H1 (cell line): ENCODE data around the gene IFI30. TPM values are rescaled to one million over a fixed set of nuclear protein-coding genes. Genes with fewer than 3 reads are reported as not detected.

ENCODE experiments used
- CTCF ChIA-PET: fragments of 300-600 bp; sonication (Branson Sonifier 250); formaldehyde crosslinking; loops from one replicate; lab custom pipeline; 2021; ENCODE audit not compliant: partially characterized antibody; lab: Charles Lee
- POLR2A ChIA-PET: fragments of 300-600 bp; sonication (Branson Sonifier 250); formaldehyde crosslinking; loops from one replicate; lab custom pipeline; 2021; ENCODE audit warnings: inconsistent platforms; ENCODE audit not compliant: partially characterized antibody; lab: Charles Lee
- DNase-seq, 2 experiments: peaks; one replicate each; pipeline versions ENCODE4 v3.0.0 to v3.0.0-alpha.2; 2010 to 2022; ENCODE audit warnings: low spot score in 2 of 2, low read depth in 1 of 2, mixed read lengths in 1 of 2
- FAIRE-seq: peaks from 2 replicates; lab custom pipeline; 2011; peaks lifted over from hg19 to GRCh38; lab: Jason Lieb, UNC
- H2AFZ ChIP-seq: 2 replicates; pipeline ENCODE4 v1.8.1; 2012; ENCODE audit warnings: low read length, inconsistent platforms
- H2AK5ac ChIP-seq: 2 replicates; pipeline ENCODE4 v1.6.1; 2013; ENCODE audit warnings: low read depth, low read length
- H2BK120ac ChIP-seq: replicated peaks from 2 replicates; pipeline ENCODE3; 2013; ENCODE audit warnings: low read depth, low read length, inconsistent platforms
- H2BK12ac ChIP-seq: 2 replicates; pipeline ENCODE4 v1.6.1; 2013; ENCODE audit warnings: low read depth, low read length
- H2BK15ac ChIP-seq: 2 replicates; pipeline ENCODE4 v1.6.1; 2013; ENCODE audit warnings: low read length
- H2BK20ac ChIP-seq: 2 replicates; pipeline ENCODE4 v1.6.1; 2013; ENCODE audit warnings: low read length
- H2BK5ac ChIP-seq: 2 replicates; pipeline ENCODE4 v1.6.1; 2013; ENCODE audit warnings: low read depth, low read length
- H3K14ac ChIP-seq: 2 replicates; pipeline ENCODE4 v1.6.1; 2013; ENCODE audit warnings: inconsistent platforms; ENCODE audit not compliant: insufficient read length
- H3K18ac ChIP-seq: 2 replicates; pipeline ENCODE4 v1.6.1; 2013; ENCODE audit warnings: low read length; ENCODE audit errors: extremely low read depth
- H3K23ac ChIP-seq: 2 replicates; pipeline ENCODE4 v1.6.1; 2013; ENCODE audit warnings: inconsistent platforms; ENCODE audit not compliant: insufficient read length
- H3K23me2 ChIP-seq: 2 replicates; pipeline ENCODE4 v1.6.1; 2013; ENCODE audit warnings: low read depth, low read length
- H3K27ac ChIP-seq: 2 replicates; pipeline ENCODE4 v1.6.1; 2011; ENCODE audit warnings: low read depth, low read length, inconsistent platforms
- H3K27me3 ChIP-seq, 4 experiments: replicated peaks in 1 of 4; 1 replicate in 1 of 4; 2 replicates in 3 of 4; pipeline versions ENCODE4 v1.6.1 to v1.8.1; 2011 to 2013; ENCODE audit warnings: low read length in 3 of 4, mild to moderate bottlenecking in 3 of 4, inconsistent platforms in 2 of 4, mixed read lengths in 2 of 4, moderate library complexity in 1 of 4; ENCODE audit not compliant: control insufficient read depth in 3 of 4, insufficient read depth in 3 of 4; ENCODE audit errors: extremely low read depth in 1 of 4
- H3K36me3 ChIP-seq, 4 experiments: 2 replicates each; pipeline versions ENCODE4 v1.6.1 to v1.8.1; 2011 to 2013; ENCODE audit warnings: mild to moderate bottlenecking in 4 of 4, low read length in 3 of 4, moderate library complexity in 2 of 4, control low read depth in 1 of 4, inconsistent platforms in 1 of 4; ENCODE audit not compliant: insufficient read depth in 4 of 4, control insufficient read depth in 2 of 4
- H3K4ac ChIP-seq: replicated peaks from 2 replicates; pipeline ENCODE3; 2013; ENCODE audit warnings: low read length, low read depth, mixed read lengths, inconsistent platforms; ENCODE audit not compliant: insufficient read length
- H3K4me1 ChIP-seq, 4 experiments: replicated peaks in 1 of 4; 1 replicate in 1 of 4; 2 replicates in 3 of 4; pipeline versions ENCODE4 v1.6.1 to v1.8.1; 2011 to 2013; ENCODE audit warnings: low read length in 3 of 4, inconsistent platforms in 2 of 4, mixed read lengths in 1 of 4; ENCODE audit not compliant: insufficient read depth in 4 of 4, control insufficient read depth in 3 of 4
- H3K4me2 ChIP-seq, 2 experiments: 2 replicates each; pipeline versions ENCODE4 v1.6.1 to v1.8.1; 2011 to 2013; ENCODE audit warnings: low read depth in 2 of 2, low read length in 2 of 2, control low read depth in 1 of 2, inconsistent platforms in 1 of 2, mild to moderate bottlenecking in 1 of 2; ENCODE audit not compliant: insufficient read depth in 1 of 2
- H3K4me3 ChIP-seq, 4 experiments: fragments of 200-600, 300-600 bp in 1 of 4; sonication (generic), shearing (Covaris generic), sonication (Bioruptor Twin) in 1 of 4; 2 replicates each; pipeline versions ENCODE4 v1.5.1 to v1.8.1; 2011 to 2016; ENCODE audit warnings: low read length in 4 of 4, low read depth in 3 of 4, control low read depth in 2 of 4, inconsistent platforms in 2 of 4, mild to moderate bottlenecking in 2 of 4, mixed read lengths in 1 of 4, moderate library complexity in 1 of 4; ENCODE audit not compliant: insufficient read depth in 2 of 4; ENCODE audit errors: extremely low read depth in 1 of 4
- H3K56ac ChIP-seq: replicated peaks from 2 replicates; pipeline ENCODE3; 2013; ENCODE audit warnings: low read depth, mild to moderate bottlenecking, mixed read lengths, low read length, inconsistent platforms; ENCODE audit not compliant: insufficient read length
- H3K79me1 ChIP-seq: 2 replicates; pipeline ENCODE4 v1.6.1; 2013; ENCODE audit warnings: low read depth, low read length, control low read depth
- H3K79me2 ChIP-seq, 2 experiments: 2 replicates each; pipeline versions ENCODE4 v1.6.1 to v1.8.1; 2012 to 2013; ENCODE audit warnings: low read length in 2 of 2, mild to moderate bottlenecking in 2 of 2, inconsistent platforms in 1 of 2; ENCODE audit not compliant: insufficient read depth in 2 of 2, control insufficient read depth in 1 of 2
- H3K9ac ChIP-seq, 4 experiments: replicated peaks in 1 of 4; 1 replicate in 1 of 4; 2 replicates in 3 of 4; pipeline versions ENCODE4 v1.6.1 to v1.8.1; 2011 to 2013; ENCODE audit warnings: low read depth in 3 of 4, low read length in 3 of 4, control low read depth in 2 of 4, mild to moderate bottlenecking in 2 of 4, moderate library complexity in 2 of 4, inconsistent platforms in 1 of 4; ENCODE audit errors: extremely low read depth in 1 of 4
- H3K9me3 ChIP-seq, 2 experiments: 2 replicates each; pipeline versions ENCODE4 v1.6.1 to v1.8.1; 2012 to 2013; ENCODE audit warnings: mild to moderate bottlenecking in 2 of 2, moderate library complexity in 2 of 2, control low read depth in 1 of 2, inconsistent platforms in 1 of 2, low read depth in 1 of 2, low read length in 1 of 2, mixed read lengths in 1 of 2; ENCODE audit not compliant: insufficient read depth in 2 of 2
- H4K20me1 ChIP-seq, 2 experiments: replicated peaks in 1 of 2; 2 replicates each; pipeline versions ENCODE3 to v1.8.1; 2011 to 2013; ENCODE audit warnings: inconsistent platforms in 2 of 2, low read length in 2 of 2, mild to moderate bottlenecking in 1 of 2; ENCODE audit not compliant: insufficient read depth in 2 of 2, control insufficient read depth in 1 of 2
- H4K5ac ChIP-seq: 2 replicates; pipeline ENCODE4 v1.6.1; 2013; ENCODE audit warnings: low read length, low read depth, mixed read lengths, inconsistent platforms; ENCODE audit not compliant: insufficient read length
- H4K8ac ChIP-seq: 2 replicates; pipeline ENCODE4 v1.8.0; 2013; ENCODE audit warnings: mild to moderate bottlenecking, moderate library complexity, low read length, inconsistent platforms; ENCODE audit not compliant: insufficient read depth; ENCODE audit errors: extremely low read depth
- H4K91ac ChIP-seq: replicated peaks from 2 replicates; pipeline ENCODE3; 2013; ENCODE audit warnings: low read length, mixed read lengths, inconsistent platforms; ENCODE audit not compliant: insufficient read length
- CTCF ChIP-seq, 3 experiments: IDR thresholded peaks; 1 replicate in 2 of 3; 2 replicates in 1 of 3; pipeline versions ENCODE4 v1.5.1 to v1.6.1; 2011; ENCODE audit warnings: low read length in 3 of 3, mild to moderate bottlenecking in 3 of 3, inconsistent platforms in 2 of 3, low read depth in 1 of 3, moderate library complexity in 1 of 3; ENCODE audit not compliant: insufficient read depth in 1 of 3; ENCODE audit errors: control extremely low read depth in 1 of 3
- EZH2 ChIP-seq: fragments of 200-600 bp; sonication (generic); IDR thresholded peaks from 2 replicates; pipeline ENCODE4 v1.7.1; 2012; ENCODE audit warnings: low read depth, mild to moderate bottlenecking, moderate library complexity, low read length, inconsistent platforms; ENCODE audit not compliant: severe bottlenecking
- WGBS, 2 experiments: shearing (Covaris generic) in 1 of 2; methylation state at CpG; one replicate each; pipeline versions ENCODE4 v1.1.6 to v1.1.7; 2013 to 2015; ENCODE audit warnings: low lambda C conversion rate in 2 of 2, mixed read lengths in 2 of 2, inconsistent platforms in 1 of 2, low coverage in 1 of 2, missing lambda C conversion rate in 1 of 2; ENCODE audit not compliant: insufficient replicate concordance in 2 of 2, insufficient coverage in 1 of 2, insufficient read length in 1 of 2; ENCODE audit errors: extremely low coverage in 1 of 2, missing lambda C conversion rate in 1 of 2; 5-methylcytosine and 5-hydroxymethylcytosine counted together
- polyA plus RNA-seq, 7 experiments: library from polyadenylated mRNA; depleted of rRNA in 3 of 7; stranded (reverse) in 5 of 7; unstranded in 2 of 7; fragments of >200 nt in 5 of 7; fragments of 200-250 nt in 2 of 7; gene quantifications; 1 replicate in 5 of 7; 2 replicates in 1 of 7; 4 replicates in 1 of 7; pipeline versions ENCODE4 v1.2.1 to v1.2.3, GENCODE V29; 2011 to 2013; ENCODE audit warnings: missing spikeins in 2 of 7, mixed read lengths in 2 of 7
- total RNA-seq: library from RNA; stranded (reverse); fragmentation: NEBNext Ultra II Directional; extraction: Animal tissue kit (Norgen Biotek cat#: 25700); gene quantifications from 2 replicates; pipeline ENCODE4 v1.2.1, GENCODE V29; 2021

The IFI30 gene
- total and polyA plus RNA-seq, 2 of the 8 experiments (the other 6 are each of a cell fraction or from before 2014, with no cell fraction given) = 28.9 to 62.4 TPM

- Histone ChIP-seq H3K4me1 (peaks cover 0 to 15% (median 11%) of the 10 kb centered on the region in 4 experiments; a peak in 6 of 7 replicates), H3K9ac (no peak overlapping the region), H2BK5ac (peak overlapping the region; percentile 83; the same call in 1 of the 2 replicates), H3K18ac (peak overlapping the region; percentile 60; the same call in 1 of the 2 replicates), H2BK120ac (no peak overlapping the region), H3K27ac (0 out of 2 replicates have a peak overlapping the region, but pooled peaks have one; percentile 9), H3K79me1 (peaks cover 4% of the 10 kb centered on the region; the same call in 1 of the 2 replicates), H3K4ac (no peak overlapping the region), H3K79me2 (no peaks in the 10 kb centered on the region; a peak in 1 of 4 replicates), H2BK15ac (no peak overlapping the region), H3K56ac (no peak overlapping the region), H3K4me3 (no peak overlapping the region), H3K27me3 (no peaks in the 10 kb centered on the region), H4K8ac (peak overlapping the region; percentile 22), H3K23me2 (peaks cover 13% of the 10 kb centered on the region), H2AK5ac (no peak overlapping the region), H3K4me2 (peak overlapping the region in 1 of 2 experiments; percentile 27; a peak in 2 of 4 replicates), H3K14ac (no peak overlapping the region), H4K5ac (no peak overlapping the region), H2BK12ac (no peak overlapping the region), H3K23ac (no peak overlapping the region), H2AFZ (no peak overlapping the region), H2BK20ac (no peak overlapping the region), H3K9me3 (no peaks in the 10 kb centered on the region), H4K91ac (no peak overlapping the region), H3K36me3 (peaks cover 0 to 16% (median 8%) of the 10 kb centered on the region in 4 experiments; a peak in 2 of 8 replicates), H4K20me1 (peaks cover 4 to 22% of the 10 kb centered on the region in 2 experiments)
- 55% methylated on average over 14 of the region's 18 CpGs; no CpG with 5 or more reads in 1 of the 2 experiments for WGBS, 2 experiments
- POLR2A ChIA-PET = interaction anchor here (1.2 to 1.4 kb wide), 3 partner anchors 15 to 124 kb away, joined by 3 read pairs; partner anchors contain the start of gene JUND
- DNase-seq = peak in 1 of 2 experiments; percentile 62
- CTCF ChIA-PET = interaction anchor here (0.6 to 1.2 kb wide), 4 partner anchors 13 to 247 kb away, joined by 3 to 5 read pairs (median 3); no protein-coding TSS in a partner anchor
- no peak for FAIRE-seq
- TF ChIP-seq CTCF (IDR thresholded peaks at IDR 0.05; ENCODE audit: control extremely low read depth in 1 of 3, insufficient read depth in 1 of 3, low read depth in 1 of 3, low read length in 3 of 3) = 0 out of 4 replicates have a peak, but pooled peaks of 1 of the 3 experiments have one; percentile 1
- TF ChIP-seq EZH2 = no peak
These were observed 16.0 kb upstream of the IFI30 start for GRCh38 chr19:18157465-18158063.
